GM19468 (cell line): ENCODE data around the gene CLDN10.
"Not testable (repeated sequence)": the region's sequence is repeated elsewhere in the genome, so short reads cannot be mapped to it uniquely, and the experiment has no call there.

Experiments used
- ATAC-seq: cut with Tn5 transposase; IDR thresholded peaks from one replicate; pipeline ENCODE4 v1.9.1; 2021; ENCODE audit warnings: mild to moderate bottlenecking, moderate library complexity, moderate number of reproducible peaks; ENCODE audit not compliant: unreplicated experiment; ENCODE audit errors: extremely low read depth

CLDN10 gene

DNA sequence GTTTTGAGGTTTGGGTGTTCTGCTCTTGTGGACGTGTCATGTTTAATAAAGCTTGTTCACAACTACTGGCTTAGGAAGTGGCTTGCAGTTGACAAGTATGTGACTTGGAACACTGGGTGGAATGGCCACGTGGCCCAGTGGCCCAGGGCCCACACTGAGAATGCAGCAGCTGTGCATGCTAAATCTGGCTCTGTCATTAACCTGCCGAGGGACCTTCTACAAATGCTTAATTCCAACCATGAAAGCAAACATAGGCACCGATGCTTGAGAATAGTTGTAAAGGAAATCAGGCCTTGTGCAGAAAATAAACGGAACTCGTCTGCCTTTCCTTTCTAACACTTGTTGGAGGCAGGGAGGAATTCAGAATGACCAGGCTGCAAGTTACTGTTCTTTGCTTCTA lies 11.6 kb upstream of the CLDN10 start:
- ATAC-seq: no peak

DNA sequence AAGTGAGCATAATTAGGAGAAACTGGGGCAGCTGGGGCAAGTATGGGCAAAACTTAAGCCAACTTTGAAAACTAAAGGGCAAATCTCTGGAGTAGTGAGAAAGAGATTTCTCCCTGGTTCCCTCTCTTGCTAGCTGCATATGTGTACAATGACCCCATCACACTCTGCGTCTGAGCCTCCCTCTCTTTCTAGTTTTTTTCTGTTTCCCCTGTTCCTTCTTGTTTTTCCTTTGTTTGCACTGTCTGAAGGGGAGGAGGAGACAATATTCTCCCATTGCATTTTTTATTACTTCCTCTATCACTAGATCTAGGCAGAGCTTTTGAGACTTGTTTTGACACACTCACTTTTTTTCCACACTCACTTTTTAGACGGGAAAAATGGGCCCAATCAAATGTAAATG lies 11.2 kb upstream of the CLDN10 start:
- no peak for ATAC-seq

DNA sequence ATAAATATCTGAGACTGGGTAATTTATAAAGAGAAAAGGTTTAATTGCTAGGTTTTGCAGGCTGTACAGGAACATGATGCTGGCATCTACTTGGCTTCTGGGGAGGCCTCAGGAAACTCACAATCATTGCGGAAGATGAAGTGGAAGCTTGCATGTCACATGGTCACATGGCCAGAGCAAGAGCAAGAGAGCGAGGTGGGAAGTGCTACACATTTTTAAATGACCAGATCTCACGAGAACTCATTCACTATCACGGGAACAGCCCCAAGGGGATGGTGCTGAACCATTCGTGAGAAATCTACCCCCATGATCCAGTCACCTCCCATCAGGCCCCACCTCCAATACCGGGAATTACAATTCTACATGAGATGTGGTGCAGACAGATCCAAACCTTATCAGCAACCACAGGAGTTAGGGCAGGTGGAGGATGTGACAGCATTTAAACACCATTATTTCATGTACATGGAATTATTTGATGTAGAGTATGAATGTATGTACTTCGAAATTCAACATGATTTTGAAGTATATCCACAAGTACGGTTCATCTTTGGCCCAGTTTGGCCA lies 10.5 kb upstream of the CLDN10 start:
- no peak for ATAC-seq

DNA sequence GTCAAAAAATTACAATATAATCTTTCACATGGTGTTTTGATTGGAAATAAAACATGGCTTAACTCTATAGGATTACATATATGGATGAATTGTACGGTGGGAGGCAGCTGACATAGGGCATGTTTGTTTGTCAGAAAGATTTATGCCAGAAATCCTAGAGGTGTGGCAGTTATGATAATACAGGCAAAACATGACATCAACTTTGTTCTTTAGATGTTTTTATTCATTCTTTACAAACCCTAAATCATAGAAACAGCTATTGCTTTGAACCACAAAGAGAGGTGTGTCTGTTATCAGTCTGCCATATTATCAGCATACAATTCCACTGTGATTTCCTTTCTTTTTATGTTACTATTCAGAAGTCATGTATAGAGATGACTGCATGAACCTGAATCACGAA lies 8.2 kb upstream of the CLDN10 start:
- no peak for ATAC-seq

DNA sequence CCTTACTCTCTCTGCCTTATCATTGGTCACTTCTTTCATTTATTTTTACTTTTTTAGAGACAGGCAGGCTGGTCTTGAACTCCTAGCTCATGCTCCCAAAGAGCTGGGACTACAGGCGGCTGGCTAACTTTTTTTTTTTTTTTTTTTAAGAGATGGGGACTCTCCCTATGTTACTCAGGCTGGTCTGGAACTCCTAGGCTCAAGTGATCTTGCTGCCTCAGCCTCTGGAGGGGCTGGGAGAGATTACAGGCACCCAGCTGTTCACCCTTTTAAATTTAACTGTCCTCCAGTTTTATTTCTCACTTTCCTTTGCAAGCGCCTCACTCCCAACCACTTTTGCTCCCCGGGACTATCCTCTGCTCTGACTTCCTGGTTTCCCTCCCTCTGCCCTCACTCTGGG lies 5.6 kb upstream of the CLDN10 start:
- no peak for ATAC-seq

DNA sequence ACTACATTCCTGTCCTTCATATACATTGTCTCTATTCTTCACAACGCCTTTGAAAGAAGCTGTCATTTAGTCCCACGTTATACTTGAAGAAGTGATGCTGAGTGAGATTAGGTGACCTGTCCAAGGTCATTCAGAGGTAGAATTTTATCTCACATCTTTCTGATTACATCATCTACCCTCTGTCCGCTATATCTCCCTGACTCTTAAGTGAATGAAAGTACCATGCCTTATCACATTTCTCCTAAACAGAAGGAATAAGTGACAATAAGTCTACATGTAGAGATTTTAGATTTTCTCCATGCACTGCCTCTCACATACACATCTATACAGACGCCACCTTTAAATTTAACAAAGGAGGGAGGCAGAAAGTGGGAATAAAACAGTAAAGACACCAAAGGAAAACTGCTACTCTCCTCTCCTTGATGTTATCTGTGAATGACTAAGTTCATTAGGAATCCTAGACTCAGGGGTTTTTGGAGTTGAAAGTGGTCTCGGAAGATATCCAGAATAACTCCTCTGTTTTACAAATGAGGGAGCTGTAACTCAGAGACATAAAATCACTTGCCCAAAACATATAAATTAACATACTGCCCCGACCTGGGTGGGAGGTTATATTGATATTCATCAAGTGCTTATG lies 4.9 kb upstream of the CLDN10 start:
- ATAC-seq: no peak

DNA sequence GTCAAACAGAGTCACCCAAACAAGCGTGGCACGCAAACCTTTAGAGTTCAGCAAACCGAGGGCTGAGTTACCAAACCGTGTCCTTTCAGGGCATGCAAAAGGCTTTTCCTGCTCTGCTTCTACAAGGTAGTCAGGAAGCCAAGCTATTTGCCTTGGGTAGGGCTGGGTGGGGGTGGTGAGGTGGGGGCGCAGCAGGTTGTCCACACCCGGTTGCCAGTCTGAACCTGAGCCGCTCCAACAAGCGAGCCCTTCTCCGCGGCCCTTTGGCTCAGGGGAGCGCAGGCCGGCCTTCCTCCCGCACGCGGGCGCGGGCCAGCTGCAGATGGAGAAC lies 347 bp upstream of the CLDN10 start:
- no peak for ATAC-seq

DNA sequence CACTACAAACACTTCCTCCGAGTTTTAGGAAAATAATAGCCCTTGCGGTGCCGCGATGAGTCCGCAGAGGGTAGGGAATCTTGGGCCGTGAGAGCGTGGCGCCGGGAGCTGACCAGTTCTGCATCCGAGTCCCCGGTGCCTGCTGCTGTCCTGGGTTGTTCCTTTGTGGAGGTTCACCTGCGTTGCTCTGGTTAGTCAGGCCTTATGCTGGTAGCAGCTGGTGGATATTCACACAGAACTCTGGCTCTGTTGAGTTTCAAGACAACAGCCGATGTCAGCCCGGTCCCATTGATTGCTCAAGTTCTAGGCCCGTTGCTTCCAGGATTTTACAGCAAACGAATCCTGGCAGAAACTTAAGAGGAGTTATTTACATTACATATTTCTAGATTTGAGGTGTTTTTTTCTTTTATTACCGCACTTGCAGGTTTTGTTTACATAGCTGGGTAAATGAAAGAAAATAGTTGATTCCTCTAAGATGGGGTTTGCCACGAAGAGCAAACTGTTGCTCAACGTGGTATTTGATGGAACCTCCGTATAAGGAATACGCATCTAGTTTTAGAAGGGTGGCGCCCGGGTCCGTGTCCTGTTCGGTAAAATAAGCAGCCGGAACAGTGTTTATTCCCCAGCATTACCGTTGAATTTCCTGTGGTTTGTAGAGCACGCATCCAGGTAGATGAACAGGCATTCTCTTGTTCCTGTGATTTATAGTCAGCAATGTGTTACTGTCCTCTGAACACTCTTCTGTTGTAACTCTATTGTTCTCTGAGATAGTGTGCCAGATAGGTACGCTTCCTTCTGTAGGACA lies 1.3 kb downstream of the CLDN10 start:
- no peak for ATAC-seq

DNA sequence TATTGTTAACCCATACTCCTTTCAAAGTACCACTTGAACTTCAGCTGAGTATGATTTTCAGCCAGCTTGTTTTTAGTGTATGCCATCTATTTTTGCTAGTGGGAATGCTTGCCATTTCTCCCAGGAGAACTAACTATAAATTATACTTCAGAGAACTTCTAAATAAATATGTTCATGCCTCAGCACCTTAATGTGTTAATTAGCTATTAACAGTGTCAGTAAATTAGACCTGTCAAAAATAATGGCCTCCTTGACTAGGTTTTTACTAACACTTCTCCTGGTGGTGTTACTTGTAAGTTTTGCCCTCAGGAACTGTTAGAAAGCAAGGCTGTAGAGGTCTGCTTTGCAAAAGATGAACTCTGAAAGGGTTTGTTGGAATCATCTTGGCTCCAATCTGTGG lies 4.5 kb downstream of the CLDN10 start:
- ATAC-seq: no peak

DNA sequence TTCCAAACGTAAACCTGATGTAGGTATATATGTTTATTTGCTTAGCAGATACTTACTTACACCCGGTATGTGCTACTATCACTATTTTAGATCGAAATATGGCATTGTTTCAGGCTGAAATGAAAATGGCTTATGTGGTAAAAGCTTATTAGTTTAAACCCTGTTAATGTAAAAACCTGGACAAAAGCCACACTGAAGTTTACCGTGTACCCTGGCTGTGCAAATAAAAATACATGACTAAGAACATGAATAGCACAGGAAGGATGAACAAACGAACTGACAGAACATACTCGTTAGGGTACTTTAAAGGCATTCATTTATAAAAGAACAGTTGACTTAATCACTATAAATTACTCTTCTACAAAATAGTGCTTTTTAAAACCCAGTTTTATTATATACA lies 6.6 kb downstream of the CLDN10 start:
- ATAC-seq: no peak

DNA sequence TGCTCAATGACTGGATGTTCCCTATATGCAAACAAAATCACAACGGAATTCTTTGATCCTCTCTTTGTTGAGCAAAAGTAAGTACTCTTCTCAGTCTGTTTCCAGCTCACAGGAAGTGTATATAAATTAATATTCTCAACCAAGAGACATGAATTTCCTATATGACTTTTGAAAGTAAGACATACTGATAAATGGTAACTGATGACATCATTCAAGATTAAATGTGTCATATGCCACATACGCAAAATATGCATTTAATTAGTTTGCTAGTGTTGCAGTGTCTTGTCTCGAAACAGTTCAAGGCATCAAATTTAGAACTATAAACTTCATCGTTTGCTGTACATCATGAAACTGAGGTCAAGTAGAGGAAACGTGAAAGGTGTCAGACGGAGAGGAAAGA lies 7.9 kb downstream of the CLDN10 start:
- no peak for ATAC-seq

DNA sequence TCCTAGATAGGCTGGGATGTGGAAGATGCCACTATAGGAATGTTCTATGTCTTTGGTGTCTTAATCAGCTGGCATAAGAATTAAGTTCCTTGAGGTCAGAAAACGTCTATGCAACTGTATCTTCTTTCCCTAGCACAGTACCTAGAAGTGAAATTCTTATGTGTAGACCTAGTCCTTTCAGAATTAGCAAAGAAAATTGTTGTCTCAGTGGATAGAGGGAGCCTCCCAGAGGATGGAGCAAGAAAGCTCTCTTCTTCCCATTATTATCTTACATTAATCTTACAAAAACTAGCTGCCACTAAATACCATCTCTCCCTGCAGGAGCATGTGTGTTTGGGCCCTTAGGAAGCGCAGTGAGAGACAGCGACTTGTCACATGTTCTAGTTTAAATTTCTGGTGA lies 11.6 kb downstream of the CLDN10 start:
- no peak for ATAC-seq

DNA sequence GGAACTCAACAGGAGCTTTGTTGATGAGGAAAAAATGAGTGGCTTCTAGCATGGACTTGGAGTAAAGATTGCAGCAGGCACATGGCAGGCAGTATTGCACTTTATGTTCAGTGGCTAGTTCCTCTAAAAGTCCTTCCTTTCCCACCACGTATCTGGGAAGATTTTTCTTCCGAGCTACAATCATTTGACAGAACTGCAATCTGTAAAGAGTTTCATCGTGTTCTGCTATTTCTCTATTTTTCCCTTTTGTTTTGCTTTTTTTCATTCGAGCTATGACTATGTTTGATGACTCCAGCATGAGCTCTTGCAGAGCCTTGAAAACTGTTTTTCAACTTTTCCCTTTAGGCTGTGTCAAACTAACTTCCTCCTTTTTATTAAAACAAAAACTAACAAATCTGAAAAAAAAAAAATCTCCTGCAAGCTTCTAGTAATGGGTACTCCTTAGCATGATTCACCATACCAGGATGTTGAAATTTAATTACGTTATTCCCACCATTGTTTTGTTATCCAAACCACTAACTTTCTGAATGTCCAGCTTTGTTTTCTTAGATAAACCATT lies 12.3 kb downstream of the CLDN10 start:
- ATAC-seq: no peak

DNA sequence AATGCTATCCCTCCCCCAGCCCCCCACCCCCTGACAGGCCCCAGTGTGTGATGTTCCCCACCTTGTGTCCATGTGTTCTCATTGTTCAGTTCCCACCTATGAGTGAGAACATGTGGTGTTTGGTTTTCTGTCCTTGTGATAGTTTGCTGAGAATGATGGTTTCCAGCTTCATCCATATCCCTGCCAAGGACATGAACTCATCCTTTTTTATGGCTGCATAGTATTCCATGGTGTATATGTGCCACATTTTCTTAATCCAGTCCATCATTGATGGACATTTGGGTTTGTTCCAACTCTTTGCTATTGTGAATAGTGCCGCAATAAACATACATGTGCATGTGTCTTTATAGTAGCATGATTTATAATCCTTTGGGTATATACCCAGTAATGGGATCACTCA lies 13.2 kb downstream of the CLDN10 start:
- ATAC-seq: not testable (repeated sequence)

DNA sequence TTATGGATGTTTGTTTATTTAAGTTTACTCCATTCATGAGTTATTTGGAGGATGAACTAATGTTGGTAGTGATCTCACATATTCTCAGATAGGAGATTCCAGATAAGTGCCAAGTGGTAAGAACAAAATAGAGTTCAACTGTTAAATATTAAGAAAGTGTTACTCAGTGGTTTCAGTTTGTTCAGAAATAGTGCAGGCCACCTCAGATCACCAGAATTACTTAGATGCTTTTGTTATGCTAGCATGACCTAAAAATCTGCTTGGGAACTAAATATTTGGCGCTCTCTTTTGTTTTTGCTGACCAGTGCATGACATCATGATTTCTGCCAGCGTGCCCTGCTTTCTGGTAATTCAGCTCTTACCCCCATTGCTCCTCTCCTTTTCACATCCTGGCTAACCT lies 15.6 kb downstream of the CLDN10 start:
- ATAC-seq: no peak

DNA sequence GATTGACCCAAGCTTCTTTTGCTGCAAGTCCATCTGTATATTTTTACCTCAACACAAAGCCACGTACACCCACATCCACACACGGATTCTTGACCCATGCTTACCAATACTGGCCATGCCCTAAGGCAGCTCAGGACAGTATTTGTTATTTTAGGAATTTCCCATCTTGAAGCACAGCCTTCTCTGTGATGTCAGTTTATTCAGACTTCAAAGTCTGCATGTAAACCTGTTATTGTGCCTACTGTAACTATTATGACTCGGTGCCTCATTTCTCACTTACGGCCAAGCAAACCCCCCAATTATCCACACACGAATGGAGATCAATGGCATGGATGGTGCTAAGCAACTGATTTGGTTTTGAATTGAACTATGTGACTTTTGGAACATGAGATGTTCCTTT lies 17.5 kb downstream of the CLDN10 start:
- no peak for ATAC-seq

DNA sequence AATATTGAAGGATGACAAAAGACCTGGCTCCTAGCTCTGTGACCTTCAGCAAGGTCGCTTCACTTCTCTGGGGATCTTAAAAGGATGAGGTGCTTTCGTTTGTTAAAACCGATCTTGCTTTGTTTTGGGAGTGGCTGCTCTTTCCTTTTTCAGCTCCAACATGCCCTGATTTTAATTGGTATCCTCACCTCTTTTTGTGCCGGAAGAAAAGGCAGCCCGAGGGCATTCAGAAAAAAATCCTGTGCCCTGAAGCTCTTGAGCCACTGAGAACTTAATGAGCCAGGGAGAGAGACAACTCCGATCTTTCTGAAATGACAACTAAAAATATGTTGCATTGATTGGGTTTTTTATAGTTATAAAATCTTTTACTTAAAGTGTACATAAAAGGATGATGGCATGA lies 19.4 kb downstream of the CLDN10 start:
- ATAC-seq: no peak

DNA sequence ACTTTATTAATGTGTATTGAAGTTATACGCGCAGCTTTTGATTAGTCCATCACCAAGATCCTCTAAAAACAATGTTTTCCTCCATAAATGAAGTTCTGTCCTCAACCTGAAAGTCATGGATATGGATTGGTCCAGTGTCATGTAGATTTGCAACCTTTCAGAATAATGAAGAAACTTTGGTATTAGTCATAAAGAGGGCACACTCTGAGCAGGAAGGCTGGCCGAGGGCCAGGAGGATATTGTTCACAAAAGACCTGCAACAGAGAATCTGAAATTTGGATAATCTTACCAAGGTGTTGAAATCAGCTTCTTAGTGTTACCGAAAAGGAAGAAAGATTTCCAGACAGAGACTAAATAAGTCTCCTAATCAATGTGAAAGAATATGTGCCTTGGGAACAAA lies 20.7 kb downstream of the CLDN10 start:
- ATAC-seq: no peak

DNA sequence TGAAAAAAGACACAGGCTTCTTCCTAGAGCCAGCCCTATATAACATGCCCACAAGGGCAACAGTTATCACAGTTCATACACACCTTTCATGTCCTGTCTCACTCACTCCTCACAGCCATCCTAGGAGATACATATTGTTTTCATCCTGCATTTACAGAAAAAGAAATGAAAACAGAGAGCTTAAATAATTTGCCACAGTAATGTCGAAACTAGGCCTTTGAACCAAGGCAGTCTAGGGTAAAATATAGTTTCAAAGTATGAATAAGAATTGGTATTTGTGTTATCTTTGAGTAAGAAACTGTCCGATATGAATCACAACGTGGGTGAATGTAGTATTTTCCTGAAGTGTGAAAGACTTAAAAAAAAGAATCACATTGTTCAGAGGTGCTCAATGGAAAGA lies 26.8 kb downstream of the CLDN10 start:
- peak; percentile 57 for ATAC-seq

DNA sequence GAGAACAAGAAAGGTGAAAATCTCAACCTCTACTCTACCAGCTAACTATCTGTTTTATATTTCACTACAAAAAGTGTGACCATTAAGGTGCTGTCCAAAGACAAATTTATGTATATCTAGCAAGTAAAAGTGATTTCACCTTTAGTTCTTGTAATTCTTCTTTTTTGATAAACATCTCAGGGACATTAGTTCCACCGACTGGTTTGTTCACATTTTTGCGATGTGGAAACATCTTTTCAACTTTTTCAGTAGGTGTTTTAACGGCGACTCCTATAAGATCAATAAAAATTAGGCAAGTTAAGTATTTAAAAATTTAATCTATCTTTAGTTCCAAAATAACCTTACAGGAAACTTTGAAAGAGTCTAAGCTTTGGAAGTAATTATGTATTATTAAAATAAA lies 33.3 kb downstream of the CLDN10 start:
- ATAC-seq: no peak

DNA sequence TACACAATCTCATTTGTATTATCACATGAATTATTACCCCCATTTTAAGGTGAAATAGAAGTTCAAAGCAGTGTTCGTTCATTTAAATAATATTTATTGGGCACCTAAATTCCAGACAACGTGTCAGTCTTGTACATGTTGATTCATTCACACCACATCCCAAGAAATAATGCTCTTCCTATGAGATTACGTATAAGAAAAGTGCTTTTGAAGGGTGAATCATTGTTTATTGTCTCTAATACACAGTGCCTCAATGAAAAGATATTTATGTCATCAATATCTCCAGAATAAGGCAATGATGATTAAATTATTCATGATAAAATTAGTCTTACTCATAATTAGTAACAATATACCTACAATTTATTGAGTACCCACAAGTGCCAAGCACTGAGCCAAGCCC lies 35.6 kb downstream of the CLDN10 start:
- ATAC-seq: no peak

DNA sequence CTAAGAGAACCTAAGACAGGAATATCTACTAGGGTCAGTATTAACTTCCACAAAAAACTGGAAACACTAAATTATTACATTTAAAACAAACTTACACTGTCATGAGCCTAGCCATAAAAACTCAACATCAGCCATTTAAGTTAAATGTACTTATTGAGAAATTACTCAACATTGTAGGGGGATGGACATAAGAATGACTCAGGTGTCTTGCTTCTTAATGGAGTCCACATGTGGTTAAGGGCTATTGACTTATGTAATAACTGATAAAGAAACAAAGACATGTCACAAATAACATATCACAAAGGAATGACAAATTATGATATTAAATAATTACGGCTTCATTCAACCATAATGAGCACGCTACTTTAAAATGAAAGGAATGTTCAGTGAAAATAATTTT lies 36.2 kb downstream of the CLDN10 start:
- ATAC-seq: no peak
